ENCODE results near the gene EDNRB. TPM values are rescaled to one million over a fixed set of nuclear protein-coding genes. Genes with fewer than 3 reads are reported as not detected.

EDNRB gene
- total RNA-seq, 1 experiment from 2014 or later, result 0.67 TPM

GRCh38 chr13:77898097-77898496, 20.5 kb downstream of the EDNRB start:
- peak; percentile 26 for DNase-seq (ENCODE audit: extremely low read depth, low read depth)

GRCh38 chr13:77896977-77897376, 21.7 kb downstream of the EDNRB start:
- no peak for DNase-seq (ENCODE audit: extremely low read depth, low read depth)

DNA sequence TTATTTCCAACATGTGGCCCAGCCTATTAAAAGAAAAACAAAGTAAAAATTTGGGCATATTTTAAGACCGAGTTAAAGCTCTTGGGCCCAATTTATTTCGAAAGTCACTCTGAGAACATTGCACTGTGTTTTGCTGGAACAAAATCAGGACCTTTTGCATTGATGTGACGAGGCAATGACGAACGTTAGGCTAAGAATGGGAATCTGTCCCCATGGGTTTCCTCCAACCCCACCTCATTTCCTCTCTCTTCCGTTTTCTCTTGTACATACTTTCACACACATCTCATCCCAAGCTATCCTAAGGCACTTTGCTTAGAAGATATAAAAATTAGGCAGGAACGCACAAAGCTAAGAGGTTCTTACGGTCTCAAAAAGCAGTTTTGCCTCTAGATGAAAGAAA, 22.1 kb downstream of the EDNRB start:
- DNase-seq (ENCODE audit: extremely low read depth, low read depth), result no peak

DNA sequence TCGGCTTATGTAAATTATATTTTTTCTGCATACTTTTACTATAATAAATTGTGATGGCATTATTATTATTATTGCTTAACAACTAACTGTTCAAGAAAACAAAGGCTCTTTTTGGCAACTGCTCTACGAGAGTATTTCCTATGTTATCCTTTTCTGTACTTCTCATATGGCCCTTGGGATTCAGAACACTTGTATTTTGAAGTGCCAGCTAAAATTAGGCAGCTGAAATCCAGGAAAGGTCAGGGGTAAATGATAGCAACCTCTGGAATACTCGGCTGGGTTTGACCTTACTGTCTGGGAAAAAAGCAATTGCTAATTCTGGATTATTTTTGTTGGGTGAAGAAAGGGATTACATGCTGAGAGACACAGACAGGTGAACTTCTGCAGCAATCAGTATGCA, 23.9 kb downstream of the EDNRB start:
- DNase-seq (ENCODE audit: extremely low read depth, low read depth), result no peak

DNA sequence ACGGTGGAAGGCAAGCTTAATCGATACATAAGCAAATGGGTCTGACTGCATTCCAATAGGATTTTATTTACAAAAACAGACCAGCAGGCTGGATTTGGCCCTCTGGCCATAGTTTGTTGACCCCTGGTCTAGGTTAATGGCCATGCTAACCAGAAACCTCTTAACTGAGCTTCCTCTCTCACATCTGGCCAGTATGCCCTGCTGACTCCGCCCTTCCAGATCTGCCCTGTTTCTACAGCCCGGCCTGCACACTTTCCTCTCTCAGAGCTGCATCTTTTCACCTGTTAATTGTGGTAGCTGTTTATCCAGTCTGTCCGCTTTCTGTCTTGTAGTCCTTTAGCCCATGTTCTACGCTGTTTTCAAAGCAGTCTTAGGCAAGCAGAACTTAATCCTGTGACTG, 25.6 kb downstream of the EDNRB start:
- DNase-seq (ENCODE audit: extremely low read depth, low read depth), result no peak

DNA sequence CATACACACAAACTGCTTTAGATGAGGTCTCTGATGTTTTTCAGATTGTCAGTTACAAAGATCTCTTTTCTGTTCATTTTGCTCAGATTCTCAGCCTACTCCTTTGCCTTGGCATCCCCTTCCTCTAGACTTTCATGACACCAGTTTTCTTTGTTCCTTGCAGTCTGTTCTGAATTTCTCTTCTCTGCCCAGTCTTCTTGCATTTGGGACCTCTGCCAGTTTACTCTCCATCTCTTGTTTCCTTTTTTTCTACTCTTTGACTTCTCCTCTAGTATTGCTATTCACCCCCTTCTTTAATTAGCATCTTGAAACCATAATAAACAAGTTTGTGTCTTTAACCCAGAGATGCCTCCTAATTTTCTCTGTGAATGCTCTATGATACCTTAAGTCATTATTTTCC, 26.1 kb downstream of the EDNRB start:
- no peak for DNase-seq (ENCODE audit: extremely low read depth, low read depth)

GRCh38 chr13:77891486-77891885, 27.1 kb downstream of the EDNRB start:
- DNase-seq (ENCODE audit: extremely low read depth, low read depth), result no peak

GRCh38 chr13:77891041-77891440, 27.6 kb downstream of the EDNRB start:
- DNase-seq (ENCODE audit: extremely low read depth, low read depth), result no peak

DNA sequence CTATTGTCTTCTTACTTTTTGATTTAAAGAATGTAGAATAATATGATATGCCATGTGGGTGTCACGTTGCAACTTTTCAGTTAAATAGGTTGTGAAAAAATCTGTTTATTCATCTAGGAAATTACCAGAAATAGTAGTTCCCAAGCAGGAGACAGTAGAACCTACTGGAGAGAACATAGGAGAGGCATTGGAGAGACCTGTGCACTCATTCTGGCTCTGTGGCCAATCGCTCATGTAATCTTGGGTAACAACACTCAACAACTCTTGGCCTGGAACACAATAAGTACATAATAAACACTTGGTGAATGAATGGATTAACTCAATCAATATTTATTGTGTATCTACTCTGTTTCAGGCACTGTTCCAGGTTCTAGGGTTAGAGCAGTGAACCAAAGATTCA, 35.3 kb downstream of the EDNRB start:
- no peak for DNase-seq (ENCODE audit: extremely low read depth, low read depth)

DNA sequence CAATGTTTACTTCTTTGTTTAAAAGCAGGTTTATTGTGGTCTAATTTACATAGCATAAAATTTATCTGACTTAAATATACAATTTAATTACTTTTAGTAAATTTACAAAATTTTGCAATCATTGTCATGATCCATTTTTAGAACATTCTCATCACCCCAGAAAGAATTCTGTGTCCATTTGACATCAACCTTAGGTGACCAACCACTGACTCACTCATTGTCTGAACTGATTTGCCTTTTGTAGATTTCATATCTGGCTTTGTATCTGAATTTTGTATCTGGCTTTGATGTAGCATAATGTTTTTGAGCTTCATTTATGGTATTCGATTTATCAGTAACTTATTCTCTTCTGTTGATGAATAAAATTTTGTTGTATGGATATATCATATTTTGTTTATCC, 40.4 kb downstream of the EDNRB start:
- DNase-seq (ENCODE audit: extremely low read depth, low read depth), result no peak

DNA sequence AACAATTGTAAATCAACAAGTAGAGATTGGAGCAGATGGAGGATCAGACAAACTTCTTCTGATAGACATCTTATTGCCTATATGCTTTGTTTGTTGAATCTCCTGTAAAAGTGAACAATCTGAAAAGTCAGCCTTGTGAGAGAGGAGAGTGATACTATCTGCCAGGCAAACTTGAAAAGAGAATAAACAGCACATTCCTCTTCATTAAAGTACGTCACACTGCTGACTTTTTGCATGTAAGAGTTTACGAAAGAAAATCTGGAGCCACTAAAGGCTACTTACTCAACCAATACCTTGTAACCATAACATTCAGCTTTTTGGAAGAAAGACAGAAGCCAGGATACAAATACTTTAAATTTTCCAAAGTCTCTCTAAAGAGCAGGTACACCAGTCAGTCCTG, 42.5 kb downstream of the EDNRB start:
- DNase-seq (ENCODE audit: extremely low read depth, low read depth), result no peak

DNA sequence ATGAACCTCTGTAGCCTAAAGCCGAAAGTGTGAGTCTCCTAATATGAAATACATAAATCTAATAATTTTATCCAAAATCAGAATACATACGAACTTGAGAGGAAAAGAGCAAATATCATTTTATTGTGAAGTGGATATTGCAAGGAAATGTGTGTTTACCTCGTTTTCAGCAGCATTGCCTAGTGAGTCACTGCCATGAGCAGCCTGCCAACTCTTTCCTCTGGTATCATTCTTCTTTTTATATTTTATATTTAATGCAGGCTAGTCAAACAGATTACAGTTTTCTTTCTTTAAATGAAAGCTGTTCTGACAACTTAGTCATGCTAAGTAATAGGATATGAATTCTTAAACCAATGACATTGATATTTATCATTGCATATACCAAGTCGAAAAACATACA, 44.2 kb downstream of the EDNRB start:
- DNase-seq (ENCODE audit: extremely low read depth, low read depth), result no peak

- no peak for DNase-seq (ENCODE audit: extremely low read depth, low read depth)
Measured at GRCh38 chr13:77872995-77873394, 45.6 kb downstream of the EDNRB start.

GRCh38 chr13:77871596-77871995, 47.0 kb downstream of the EDNRB start:
- DNase-seq (ENCODE audit: extremely low read depth, low read depth), result no peak

GRCh38 chr13:77868717-77869116, 49.9 kb downstream of the EDNRB start:
- DNase-seq (ENCODE audit: extremely low read depth, low read depth), result no peak

DNA sequence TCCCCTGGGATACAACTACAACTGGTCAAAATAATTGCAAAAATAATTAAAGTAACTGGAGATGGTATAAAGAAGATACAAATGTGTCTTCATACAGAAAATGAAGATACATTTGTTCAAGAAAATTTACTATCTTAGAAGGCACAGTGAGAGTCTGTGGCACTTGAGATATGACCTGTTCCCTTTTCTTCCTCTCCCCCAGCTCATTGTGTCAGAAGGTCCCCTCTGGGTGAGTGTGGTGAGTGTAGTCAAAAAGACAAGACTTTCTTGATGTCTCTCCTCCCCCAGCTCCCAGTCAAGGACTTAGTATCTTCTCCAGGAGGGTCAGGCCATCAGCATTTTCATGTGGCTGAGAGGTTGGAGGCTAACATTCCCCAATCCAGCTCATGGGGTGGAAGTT, 51.7 kb downstream of the EDNRB start:
- DNase-seq (ENCODE audit: extremely low read depth, low read depth), result no peak

- DNase-seq (ENCODE audit: extremely low read depth, low read depth), result no peak
Measured at GRCh38 chr13:77865622-77866021, 53.0 kb downstream of the EDNRB start.

GRCh38 chr13:77863144-77863543, 55.5 kb downstream of the EDNRB start:
- no peak for DNase-seq (ENCODE audit: extremely low read depth, low read depth)

DNA sequence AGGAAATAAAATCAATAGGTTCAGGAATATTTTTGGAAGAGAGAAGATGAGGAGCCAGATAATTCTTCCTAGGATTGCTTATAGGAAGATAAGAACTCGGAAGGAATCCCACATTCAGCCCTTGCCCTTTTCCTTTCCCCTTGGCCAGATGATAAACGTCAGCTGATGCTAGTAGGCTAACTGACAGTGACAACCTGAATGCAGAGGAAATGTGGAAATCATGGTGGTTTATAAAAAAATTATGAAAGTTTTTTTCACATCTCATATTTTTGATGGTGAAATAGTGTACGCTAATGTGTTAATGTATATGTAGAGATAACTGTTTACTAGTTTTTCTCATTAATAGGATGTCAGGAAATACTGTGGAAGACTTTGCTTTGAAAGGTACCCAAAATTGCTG, 56.9 kb downstream of the EDNRB start:
- DNase-seq (ENCODE audit: extremely low read depth, low read depth), result no peak

DNA sequence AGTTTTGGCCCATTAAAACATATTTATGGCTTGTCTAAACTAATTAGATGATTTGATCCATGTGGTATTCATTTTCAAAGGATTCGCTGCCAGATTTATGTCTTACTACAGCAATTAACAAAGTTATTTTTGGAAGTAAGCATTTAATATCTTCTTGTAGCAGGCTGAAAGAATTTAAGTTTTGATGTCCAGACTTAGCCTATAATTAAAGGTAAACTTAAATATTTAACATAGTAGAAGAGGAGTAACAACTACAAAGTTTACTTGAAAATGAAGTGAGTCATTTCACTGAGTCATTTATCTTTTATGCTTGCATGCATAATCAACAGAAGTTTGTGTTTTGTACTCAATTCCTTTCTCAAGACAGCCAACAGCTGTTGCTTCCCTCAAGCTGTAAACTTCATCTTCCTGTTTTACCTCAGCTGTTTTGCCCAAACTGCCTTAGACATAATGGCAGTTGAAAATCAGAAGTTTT, 58.1 kb downstream of the EDNRB start:
- DNase-seq (ENCODE audit: extremely low read depth, low read depth), result no peak

DNA sequence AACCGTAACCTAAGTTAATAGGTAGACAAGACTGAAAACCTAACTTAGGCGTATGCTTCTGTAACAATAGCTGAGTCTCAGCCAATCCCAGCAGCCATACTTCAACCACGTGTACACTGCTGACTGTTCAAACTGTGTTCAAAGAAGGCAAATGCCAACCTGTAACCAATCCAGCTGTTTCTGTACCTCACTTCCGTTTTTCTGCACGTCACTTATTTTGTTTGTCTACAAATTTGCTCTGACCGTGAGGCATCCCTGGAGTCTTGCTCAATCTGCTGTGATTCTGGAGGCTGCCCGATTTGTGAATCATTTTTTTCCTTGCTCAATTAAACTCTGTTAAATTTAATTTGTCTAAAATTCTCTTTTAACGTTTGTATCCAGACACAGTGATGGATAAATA, 59.2 kb downstream of the EDNRB start:
- peak; percentile 6 for DNase-seq (ENCODE audit: extremely low read depth, low read depth)

GRCh38 chr13:77857531-77858209, 61.0 kb downstream of the EDNRB start:
- DNase-seq (ENCODE audit: extremely low read depth, low read depth), result no peak

DNA sequence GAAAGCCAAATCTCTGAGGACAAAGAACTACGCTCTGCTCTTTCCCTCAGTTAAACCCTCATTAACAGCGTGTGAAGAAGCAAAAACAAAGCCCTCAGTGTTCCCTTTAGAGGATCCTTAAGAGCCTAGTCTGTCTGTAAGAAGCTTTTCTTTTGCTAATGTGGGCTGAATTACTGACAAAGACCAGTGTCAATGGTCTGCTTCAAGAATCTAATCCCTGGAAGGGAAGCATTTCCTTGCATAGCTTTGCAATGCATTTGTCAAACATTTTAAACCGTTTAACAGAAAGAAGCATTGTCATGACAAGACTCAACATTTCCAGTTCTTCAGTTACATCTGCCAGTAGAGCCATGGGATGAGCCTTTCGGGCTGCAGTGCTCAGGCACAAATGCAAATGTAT, 64.9 kb downstream of the EDNRB start:
- DNase-seq (ENCODE audit: extremely low read depth, low read depth), result no peak
